Measurements from ENCODE around the gene THAP10. TPM values are rescaled to one million over a fixed set of nuclear protein-coding genes. Genes with fewer than 3 reads are reported as not detected.
"Not testable (repeated sequence)": the region's sequence is repeated elsewhere in the genome, so short reads cannot be mapped to it uniquely, and the experiment has no call there.

The THAP10 gene
- total RNA-seq, 4 donors from 2014 or later, result 1.5 to 4.6 (median 2.7) TPM

DNA sequence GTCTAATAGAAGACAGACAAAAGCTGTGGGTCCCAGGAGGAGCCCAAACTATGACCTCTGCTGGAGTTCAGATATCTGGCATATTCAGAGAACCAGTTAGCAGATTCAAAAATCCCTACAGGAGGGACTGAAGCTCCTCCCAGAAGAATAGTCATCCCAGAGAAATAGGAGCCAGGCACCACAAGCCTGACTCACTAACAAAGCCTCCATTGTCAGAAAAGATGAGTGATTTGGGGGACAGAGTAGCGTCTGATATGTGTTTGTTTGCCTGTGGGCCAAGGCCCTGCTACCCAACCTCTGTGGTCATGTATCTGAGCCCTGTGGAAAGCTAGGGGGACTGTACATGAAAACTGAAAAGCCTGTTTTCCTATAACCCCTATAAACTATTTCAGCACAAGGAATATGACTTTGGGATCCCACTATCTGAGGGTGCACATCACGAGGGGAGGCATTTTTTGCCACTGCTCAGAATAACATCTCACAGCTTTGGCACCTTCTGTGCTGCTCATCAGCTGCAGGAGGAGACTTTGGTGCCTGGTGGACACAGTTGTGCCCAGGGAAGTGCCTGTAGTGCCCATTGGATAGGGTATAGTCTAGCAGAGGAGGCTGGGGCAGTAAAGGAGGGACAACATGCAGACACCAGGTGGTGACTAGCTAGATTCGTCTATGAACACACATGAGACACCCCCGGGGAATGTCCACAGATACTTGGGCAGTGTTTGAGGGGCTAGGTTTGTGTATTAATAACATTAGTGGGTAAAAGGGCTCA lies 28.6 kb downstream of the THAP10 start:
- WGBS, 2 donors (ENCODE audit: low coverage in 1 of 2), result 20% methylated on average over 1 to 3 of the region's 4 CpGs
- Histone ChIP-seq H3K36me3 (no peaks in the 10 kb centered on the region), H3K9me3 (no peaks in the 10 kb centered on the region), H3K4me3 (no peak overlapping the region), H3K4me1 (peaks cover 0 to 20% (median 11%) of the 10 kb centered on the region in 3 donors), H3K27ac (peak overlapping the region in 3 of 4 donors; percentile 4 to 46 (median 9)), H3K27me3 (no peaks in the 10 kb centered on the region)
- ATAC-seq, result peak; percentile 29
- TF ChIP-seq POLR2AphosphoS5 (IDR thresholded peaks at IDR 0.05) (no peak), EP300 (IDR thresholded peaks at IDR 0.05) (no peak), POLR2A (IDR thresholded peaks at IDR 0.05) (no peak)
- TF ChIP-seq, protein P1, sequence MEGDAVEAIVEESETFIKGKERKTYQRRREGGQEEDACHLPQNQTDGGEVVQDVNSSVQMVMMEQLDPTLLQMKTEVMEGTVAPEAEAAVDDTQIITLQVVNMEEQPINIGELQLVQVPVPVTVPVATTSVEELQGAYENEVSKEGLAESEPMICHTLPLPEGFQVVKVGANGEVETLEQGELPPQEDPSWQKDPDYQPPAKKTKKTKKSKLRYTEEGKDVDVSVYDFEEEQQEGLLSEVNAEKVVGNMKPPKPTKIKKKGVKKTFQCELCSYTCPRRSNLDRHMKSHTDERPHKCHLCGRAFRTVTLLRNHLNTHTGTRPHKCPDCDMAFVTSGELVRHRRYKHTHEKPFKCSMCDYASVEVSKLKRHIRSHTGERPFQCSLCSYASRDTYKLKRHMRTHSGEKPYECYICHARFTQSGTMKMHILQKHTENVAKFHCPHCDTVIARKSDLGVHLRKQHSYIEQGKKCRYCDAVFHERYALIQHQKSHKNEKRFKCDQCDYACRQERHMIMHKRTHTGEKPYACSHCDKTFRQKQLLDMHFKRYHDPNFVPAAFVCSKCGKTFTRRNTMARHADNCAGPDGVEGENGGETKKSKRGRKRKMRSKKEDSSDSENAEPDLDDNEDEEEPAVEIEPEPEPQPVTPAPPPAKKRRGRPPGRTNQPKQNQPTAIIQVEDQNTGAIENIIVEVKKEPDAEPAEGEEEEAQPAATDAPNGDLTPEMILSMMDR (IDR thresholded peaks at IDR 0.05), result no peak

DNA sequence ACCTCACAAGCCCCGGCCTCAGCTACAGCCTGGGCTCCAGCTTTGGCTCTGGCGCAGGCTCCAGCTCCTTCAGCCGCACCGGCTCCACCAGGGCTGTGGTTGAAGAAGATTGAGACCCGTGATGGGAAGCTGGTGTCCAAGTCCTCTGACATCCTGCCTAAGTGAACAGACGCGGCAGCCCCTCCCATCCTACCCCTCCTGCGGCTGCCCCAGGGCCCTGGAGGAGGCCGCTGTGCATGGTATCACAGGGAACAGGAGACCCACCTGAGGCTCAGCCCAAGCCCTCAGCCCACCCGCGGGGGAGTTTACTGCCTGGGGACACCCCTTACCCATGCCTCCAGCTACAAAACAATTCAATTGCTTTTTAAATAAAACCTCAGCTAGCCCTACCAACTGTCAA lies 32.2 kb downstream of the THAP10 start:
- TF ChIP-seq POLR2A (IDR thresholded peaks at IDR 0.05) (no peak), EP300 (IDR thresholded peaks at IDR 0.05) (no peak)

DNA sequence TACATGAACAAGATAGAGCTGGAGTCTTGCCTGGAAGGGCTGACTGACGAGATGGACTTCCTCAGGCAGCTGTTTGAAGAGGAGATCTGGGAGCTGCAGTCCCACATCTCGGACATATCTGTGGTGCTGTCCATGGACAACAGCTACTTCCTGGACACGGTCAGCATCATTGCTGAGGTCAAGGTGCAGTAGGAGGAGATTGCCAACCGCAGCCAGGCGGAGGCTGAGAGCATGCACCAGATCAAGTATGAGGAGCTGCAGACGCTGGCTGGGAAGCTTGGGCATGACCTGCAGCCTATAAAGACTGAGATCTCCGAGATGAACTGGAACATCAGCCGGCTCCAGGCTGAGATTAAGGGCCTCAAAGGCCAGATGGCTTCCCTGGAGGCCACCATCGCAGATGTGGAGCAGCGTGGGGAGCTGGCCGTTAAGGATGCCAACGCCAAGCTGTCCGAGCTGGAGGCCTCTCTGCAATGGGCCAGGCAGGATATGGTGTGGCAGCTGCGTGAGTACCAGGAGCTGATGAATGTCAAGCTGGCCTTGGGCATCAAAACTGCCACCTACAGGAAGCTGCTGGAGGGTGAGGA lies 32.8 kb downstream of the THAP10 start:
- H3K27ac ChIP-seq, result no peak overlapping the region

More for the DNA sequence above, 32.2 kb downstream of the THAP10 start:
- no peaks in the 10 kb centered on the region for H3K27me3 ChIP-seq
- WGBS, 2 donors (ENCODE audit: low coverage in 1 of 2), result no CpG with 5 or more reads among the region's 11 CpGs
- no peak for ATAC-seq
- peaks cover 0 to 31% (median 11%) of the 10 kb centered on the region in 3 donors for H3K4me1 ChIP-seq
- H3K36me3 ChIP-seq, result no peaks in the 10 kb centered on the region
- no peak overlapping the region for H3K4me3 ChIP-seq
- no peaks in the 10 kb centered on the region for H3K9me3 ChIP-seq
- H3K27ac ChIP-seq, result no peak overlapping the region

DNA sequence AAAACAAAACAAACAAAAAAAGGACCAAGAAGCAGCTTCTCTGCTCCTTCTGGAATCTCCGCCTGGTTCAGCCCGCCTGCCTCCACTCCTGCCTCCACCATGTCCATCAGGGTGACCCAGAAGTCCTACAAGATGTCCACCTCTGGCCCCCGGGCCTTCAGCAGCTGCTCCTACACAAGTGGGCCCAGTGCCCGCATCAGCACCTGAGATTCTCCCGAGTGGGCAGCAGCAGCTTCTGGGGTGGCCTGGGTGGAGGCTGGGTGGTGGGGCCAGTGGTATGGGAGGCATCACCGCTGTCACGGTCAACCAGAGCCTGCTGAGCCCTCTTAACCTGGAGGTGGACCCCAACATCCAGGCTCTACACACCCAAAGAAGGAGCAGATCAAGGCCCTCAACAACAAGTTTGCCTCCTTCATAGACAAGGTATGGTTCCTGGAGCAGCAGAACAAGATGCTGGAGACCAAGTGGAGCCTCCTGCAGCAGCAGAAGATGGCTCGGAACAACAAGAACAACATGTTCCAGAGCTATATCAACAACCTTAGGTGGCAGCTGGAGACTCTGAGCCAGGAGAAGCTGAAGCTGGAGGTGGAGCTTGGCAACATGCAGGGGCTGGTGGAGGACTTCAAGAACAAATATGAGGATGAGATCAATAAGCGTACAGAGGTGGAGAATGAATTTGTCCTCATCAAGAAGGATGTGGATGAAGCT lies 33.5 kb downstream of the THAP10 start:
- H3K4me1 ChIP-seq, result peaks cover 0 to 40% (median 14%) of the 10 kb centered on the region in 3 donors
- H3K27me3 ChIP-seq, H3K27ac ChIP-seq, H3K36me3 ChIP-seq, H3K9me3 ChIP-seq, H3K4me3 ChIP-seq, ATAC-seq: not testable (repeated sequence)
- 95 to 100% methylated on average over 2 to 4 of the region's 9 CpGs for WGBS, 2 donors (ENCODE audit: low coverage in 1 of 2)
- peak; percentile 6 for TF ChIP-seq POLR2AphosphoS5 (IDR thresholded peaks at IDR 0.05)

More for the DNA sequence above, 32.8 kb downstream of the THAP10 start:
- TF ChIP-seq POLR2AphosphoS5 (IDR thresholded peaks at IDR 0.05) (no peak), POLR2A (IDR thresholded peaks at IDR 0.05) (no peak), EP300 (IDR thresholded peaks at IDR 0.05) (no peak)
- TF ChIP-seq, protein P1 (IDR thresholded peaks at IDR 0.05), result no peak
- Histone ChIP-seq H3K9me3 (no peaks in the 10 kb centered on the region), H3K36me3 (no peaks in the 10 kb centered on the region), H3K4me1 (peaks cover 0 to 37% (median 14%) of the 10 kb centered on the region in 3 donors), H3K4me3 (no peak overlapping the region), H3K27me3 (no peaks in the 10 kb centered on the region)
- ATAC-seq, result no peak
- WGBS, 2 donors (ENCODE audit: low coverage in 1 of 2), result 82 to 84% methylated on average over 4 to 5 of the region's 14 CpGs

DNA sequence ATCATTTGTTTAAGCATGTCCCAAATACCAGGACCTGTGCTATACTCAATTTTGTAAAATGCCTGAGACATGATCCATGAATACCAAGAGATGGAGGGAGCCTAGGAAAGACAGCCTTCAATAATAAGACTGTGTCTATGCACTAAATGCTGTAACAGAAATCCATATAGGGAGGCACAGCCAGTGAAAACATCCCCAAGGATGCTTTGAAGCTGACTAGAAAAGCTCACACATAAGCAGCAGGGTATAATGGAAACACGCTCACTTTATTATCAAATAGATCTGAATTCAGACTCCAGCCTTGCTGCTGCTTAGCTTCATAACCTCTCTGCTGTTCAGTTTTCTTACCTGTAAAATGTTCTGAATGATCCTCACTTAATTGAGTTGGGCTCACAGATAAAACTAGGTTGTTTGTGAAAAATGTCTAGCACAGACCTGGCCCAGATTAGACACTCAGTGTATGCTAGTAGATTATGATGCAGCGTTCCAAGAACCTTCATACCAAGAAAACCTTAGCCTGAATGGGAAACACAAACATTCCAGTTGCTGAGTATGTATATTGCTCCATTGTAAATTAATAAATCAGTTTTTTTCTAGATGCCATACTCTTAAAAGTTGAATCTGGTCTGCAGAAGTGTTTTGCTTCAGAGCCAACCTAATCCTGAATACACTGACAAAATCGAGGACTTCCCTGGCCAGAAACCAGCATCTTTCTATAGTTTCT lies 34.5 kb downstream of the THAP10 start:
- no peak overlapping the region for H3K4me3 ChIP-seq
- no peaks in the 10 kb centered on the region for H3K9me3 ChIP-seq
- H3K4me1 ChIP-seq, result peaks cover 0 to 50% (median 14%) of the 10 kb centered on the region in 3 donors
- H3K36me3 ChIP-seq, result no peaks in the 10 kb centered on the region
- WGBS, 2 donors (ENCODE audit: low coverage in 1 of 2), result 68 to 83% methylated on average over 2 to 3 of the region's 3 CpGs
- no peak for TF ChIP-seq POLR2A (IDR thresholded peaks at IDR 0.05)
- TF ChIP-seq, protein P1 (IDR thresholded peaks at IDR 0.05), result no peak
- no peak for TF ChIP-seq EP300 (IDR thresholded peaks at IDR 0.05)
- TF ChIP-seq POLR2AphosphoS5 (IDR thresholded peaks at IDR 0.05), result no peak
- ATAC-seq, result no peak
- no peaks in the 10 kb centered on the region for H3K27me3 ChIP-seq
- peak overlapping the region in 3 of 4 donors; percentile 64 to 94 (median 69) for H3K27ac ChIP-seq
